Cardiac septum (tissue), 1 donor: ENCODE measurements around the gene GNB3. TPM values are rescaled to one million over a fixed set of nuclear protein-coding genes. Genes with fewer than 3 reads are reported as not detected.
A peak's percentile ranks its signal among the peaks of the same experiment; 100 is the strongest.
"Not testable (repeated sequence)": the region's sequence is repeated elsewhere in the genome, so short reads cannot be mapped to it uniquely, and the experiment has no call there.

Source experiments
- DNase-seq: peaks from one replicate; pipeline ENCODE4 v3.0.0-alpha.2; 2020; ENCODE audit warnings: low spot score
- intact Hi-C: fragments of 100-400 bp; cut with DNase I; formaldehyde crosslinking; loops from one replicate; pipeline ENCODE4 v1.14.0; 2022
- total RNA-seq: library from RNA; stranded (reverse); fragmentation: NEBNext Ultra II Directional; extraction: Animal tissue kit (Norgen Biotek cat#: 25700); gene quantifications from one replicate; pipeline ENCODE4 v1.2.1, GENCODE V29; 2021
- donor health status: DM: no; HTN: no; CAD: no.

The GNB3 gene
- total RNA-seq, 1 donor from 2014 or later, result 9.7 TPM

- DNase-seq, result no peak
Observed at GRCh38 chr12:6852651-6853354, 12.1 kb downstream of the GNB3 start.

GRCh38 chr12:6853626-6854025 is 12.9 kb downstream of the GNB3 start:
- intact Hi-C loops, result no loop called here
- no peak for DNase-seq

More at GRCh38 chr12:6852651-6853354, 12.1 kb downstream of the GNB3 start:
- intact Hi-C loops, result no loop called here

GRCh38 chr12:6854036-6854435 is 13.3 kb downstream of the GNB3 start:
- intact Hi-C loops, result no loop called here
- no peak for DNase-seq

GRCh38 chr12:6855322-6855721 is 14.6 kb downstream of the GNB3 start:
- intact Hi-C loops, result no loop called here
- no peak for DNase-seq

GRCh38 chr12:6858799-6859198 is 18.1 kb downstream of the GNB3 start:
- intact Hi-C loops, result no loop called here
- no peak for DNase-seq

GRCh38 chr12:6860116-6860515 is 19.4 kb downstream of the GNB3 start:
- no peak for DNase-seq
- intact Hi-C loops, result no loop called here

- no peak for DNase-seq
- intact Hi-C loops, result no loop called here
Observed at GRCh38 chr12:6860942-6861341, 20.2 kb downstream of the GNB3 start.

- no peak for DNase-seq
- intact Hi-C loops, result no loop called here
Observed at GRCh38 chr12:6861391-6861790, 20.7 kb downstream of the GNB3 start.

GRCh38 chr12:6863033-6863432 is 22.3 kb downstream of the GNB3 start:
- no peak for DNase-seq
- intact Hi-C loops, result no loop called here

GRCh38 chr12:6863586-6864321 is 23.0 kb downstream of the GNB3 start:
- no peak for DNase-seq
- intact Hi-C loops, result no loop called here

- DNase-seq, intact Hi-C loops: not testable (repeated sequence)
Observed at GRCh38 chr12:6865307-6865706, 24.6 kb downstream of the GNB3 start.

GRCh38 chr12:6866163-6866919 is 25.6 kb downstream of the GNB3 start:
- no peak for DNase-seq
- intact Hi-C loops, result no loop called here

GRCh38 chr12:6866920-6867412 is 26.2 kb downstream of the GNB3 start:
- intact Hi-C loops, result no loop called here
- DNase-seq, result no peak

- intact Hi-C loops, result no loop called here
- DNase-seq, result peak; percentile 95
Observed at GRCh38 chr12:6867413-6868210, 26.9 kb downstream of the GNB3 start, which contains the start of gene TPI1. Gene TPI1, plus strand, starts transcription at chr12:6867531. Its CDS starts 36 bp downstream, at chr12:6867567.

GRCh38 chr12:6868211-6869048 is 27.7 kb downstream of the GNB3 start:
- intact Hi-C loops, result no loop called here
- no peak for DNase-seq

GRCh38 chr12:6869049-6870021 is 28.6 kb downstream of the GNB3 start:
- intact Hi-C loops, result no loop called here
- peak; percentile 90 for DNase-seq

GRCh38 chr12:6870304-6870703 is 29.6 kb downstream of the GNB3 start:
- DNase-seq, intact Hi-C loops: not testable (repeated sequence)
